Measurements from ENCODE around the gene UBE2V1.

UBE2V1 gene

DNA sequence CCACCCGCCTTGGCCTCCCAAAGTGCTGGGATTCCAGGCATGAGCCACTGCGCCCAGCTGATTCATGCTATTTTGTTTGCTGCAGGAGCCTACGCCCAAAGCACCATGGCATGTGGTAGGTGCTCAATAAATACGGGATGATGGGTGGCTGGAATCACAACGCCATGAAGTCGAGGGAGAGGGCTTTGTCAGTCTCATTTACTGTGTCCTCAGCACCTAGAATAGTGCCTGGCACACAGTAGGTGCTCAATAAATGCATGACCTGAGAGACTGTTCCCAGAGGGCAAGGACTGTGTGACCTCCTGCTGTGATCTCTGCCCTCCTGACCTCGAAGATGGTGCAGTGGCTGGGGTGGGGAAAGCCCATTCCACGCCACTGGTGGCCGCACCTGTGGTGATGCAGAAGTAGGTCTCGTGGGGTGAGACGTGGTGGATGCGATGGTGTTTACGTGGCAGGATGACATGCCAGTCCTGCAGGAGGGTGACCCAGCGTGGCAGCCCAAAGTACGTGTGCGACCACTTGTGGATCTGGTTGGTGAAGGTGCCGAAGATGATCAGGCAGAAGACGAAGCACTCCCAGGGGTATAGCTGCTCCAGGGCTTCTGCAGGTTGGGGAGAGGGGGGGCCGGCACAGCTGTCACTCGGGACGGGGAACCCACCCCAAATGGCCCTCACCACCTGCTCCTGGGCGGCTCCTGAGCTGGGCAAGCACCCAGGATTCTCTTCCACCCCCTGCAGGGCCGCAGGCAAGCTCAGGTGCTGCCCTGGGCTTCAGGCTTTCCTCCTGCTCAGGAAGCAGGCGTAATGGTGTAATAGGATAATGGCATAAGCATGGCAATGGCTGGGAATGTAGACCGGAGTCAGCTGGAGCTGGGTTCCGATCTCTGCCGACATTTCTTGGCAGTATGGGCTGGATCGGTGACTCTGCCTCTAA, 14.9 kb upstream of the UBE2V1 start:
- TF ChIP-seq TCF12 (IDR thresholded peaks at IDR 0.05; ENCODE audit: low read depth) (no peak), YY1 (IDR thresholded peaks at IDR 0.05; ENCODE audit: low read depth) (no peak), NFIC (IDR thresholded peaks at IDR 0.05) (no peak), CEBPB (IDR thresholded peaks at IDR 0.05) (no peak)

DNA sequence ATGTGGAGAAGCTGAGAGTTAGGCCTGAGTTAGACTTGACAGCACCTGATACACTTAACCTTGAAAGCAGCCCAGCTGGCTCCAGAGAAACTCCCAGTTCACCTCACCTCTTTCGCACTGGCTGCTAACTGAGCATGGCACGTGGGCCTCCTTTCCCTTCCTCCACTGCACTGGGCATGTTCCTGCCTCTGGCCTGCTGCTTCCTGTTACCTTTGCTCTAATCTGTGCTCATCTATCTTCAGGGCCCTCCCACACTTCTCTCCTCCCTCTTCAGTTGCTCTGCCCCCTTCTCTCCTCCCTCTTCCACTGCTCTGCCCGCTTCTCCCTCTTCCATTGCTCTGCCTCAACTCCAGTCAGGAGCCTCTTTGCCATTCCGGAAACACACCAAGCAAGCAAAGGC, 13.7 kb upstream of the UBE2V1 start:
- TF ChIP-seq TCF12 (IDR thresholded peaks at IDR 0.05; ENCODE audit: low read depth) (no peak), EP300 (IDR thresholded peaks at IDR 0.05; ENCODE audit: borderline replicate concordance) (no peak), RAD21 (IDR thresholded peaks at IDR 0.05; ENCODE audit: low read depth) (no peak), CREB1 (IDR thresholded peaks at IDR 0.05; ENCODE audit: low read depth) (no peak), TEAD4 (IDR thresholded peaks at IDR 0.05) (no peak), NFIC (IDR thresholded peaks at IDR 0.05) (no peak), YY1 (IDR thresholded peaks at IDR 0.05; ENCODE audit: low read depth) (no peak), EGR1 (IDR thresholded peaks at IDR 0.05) (no peak), CEBPB (IDR thresholded peaks at IDR 0.05) (no peak), TAF1 (IDR thresholded peaks at IDR 0.05; ENCODE audit: low read depth) (no peak)
- TF ChIP-seq, protein P1, sequence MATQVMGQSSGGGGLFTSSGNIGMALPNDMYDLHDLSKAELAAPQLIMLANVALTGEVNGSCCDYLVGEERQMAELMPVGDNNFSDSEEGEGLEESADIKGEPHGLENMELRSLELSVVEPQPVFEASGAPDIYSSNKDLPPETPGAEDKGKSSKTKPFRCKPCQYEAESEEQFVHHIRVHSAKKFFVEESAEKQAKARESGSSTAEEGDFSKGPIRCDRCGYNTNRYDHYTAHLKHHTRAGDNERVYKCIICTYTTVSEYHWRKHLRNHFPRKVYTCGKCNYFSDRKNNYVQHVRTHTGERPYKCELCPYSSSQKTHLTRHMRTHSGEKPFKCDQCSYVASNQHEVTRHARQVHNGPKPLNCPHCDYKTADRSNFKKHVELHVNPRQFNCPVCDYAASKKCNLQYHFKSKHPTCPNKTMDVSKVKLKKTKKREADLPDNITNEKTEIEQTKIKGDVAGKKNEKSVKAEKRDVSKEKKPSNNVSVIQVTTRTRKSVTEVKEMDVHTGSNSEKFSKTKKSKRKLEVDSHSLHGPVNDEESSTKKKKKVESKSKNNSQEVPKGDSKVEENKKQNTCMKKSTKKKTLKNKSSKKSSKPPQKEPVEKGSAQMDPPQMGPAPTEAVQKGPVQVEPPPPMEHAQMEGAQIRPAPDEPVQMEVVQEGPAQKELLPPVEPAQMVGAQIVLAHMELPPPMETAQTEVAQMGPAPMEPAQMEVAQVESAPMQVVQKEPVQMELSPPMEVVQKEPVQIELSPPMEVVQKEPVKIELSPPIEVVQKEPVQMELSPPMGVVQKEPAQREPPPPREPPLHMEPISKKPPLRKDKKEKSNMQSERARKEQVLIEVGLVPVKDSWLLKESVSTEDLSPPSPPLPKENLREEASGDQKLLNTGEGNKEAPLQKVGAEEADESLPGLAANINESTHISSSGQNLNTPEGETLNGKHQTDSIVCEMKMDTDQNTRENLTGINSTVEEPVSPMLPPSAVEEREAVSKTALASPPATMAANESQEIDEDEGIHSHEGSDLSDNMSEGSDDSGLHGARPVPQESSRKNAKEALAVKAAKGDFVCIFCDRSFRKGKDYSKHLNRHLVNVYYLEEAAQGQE (IDR thresholded peaks at IDR 0.05; ENCODE audit: low read depth): no peak
- TF ChIP-seq, protein P2, sequence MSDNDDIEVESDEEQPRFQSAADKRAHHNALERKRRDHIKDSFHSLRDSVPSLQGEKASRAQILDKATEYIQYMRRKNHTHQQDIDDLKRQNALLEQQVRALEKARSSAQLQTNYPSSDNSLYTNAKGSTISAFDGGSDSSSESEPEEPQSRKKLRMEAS (IDR thresholded peaks at IDR 0.05): no peak
- TF ChIP-seq, protein P3, sequence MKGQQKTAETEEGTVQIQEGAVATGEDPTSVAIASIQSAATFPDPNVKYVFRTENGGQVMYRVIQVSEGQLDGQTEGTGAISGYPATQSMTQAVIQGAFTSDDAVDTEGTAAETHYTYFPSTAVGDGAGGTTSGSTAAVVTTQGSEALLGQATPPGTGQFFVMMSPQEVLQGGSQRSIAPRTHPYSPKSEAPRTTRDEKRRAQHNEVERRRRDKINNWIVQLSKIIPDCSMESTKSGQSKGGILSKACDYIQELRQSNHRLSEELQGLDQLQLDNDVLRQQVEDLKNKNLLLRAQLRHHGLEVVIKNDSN (IDR thresholded peaks at IDR 0.05): no peak

DNA sequence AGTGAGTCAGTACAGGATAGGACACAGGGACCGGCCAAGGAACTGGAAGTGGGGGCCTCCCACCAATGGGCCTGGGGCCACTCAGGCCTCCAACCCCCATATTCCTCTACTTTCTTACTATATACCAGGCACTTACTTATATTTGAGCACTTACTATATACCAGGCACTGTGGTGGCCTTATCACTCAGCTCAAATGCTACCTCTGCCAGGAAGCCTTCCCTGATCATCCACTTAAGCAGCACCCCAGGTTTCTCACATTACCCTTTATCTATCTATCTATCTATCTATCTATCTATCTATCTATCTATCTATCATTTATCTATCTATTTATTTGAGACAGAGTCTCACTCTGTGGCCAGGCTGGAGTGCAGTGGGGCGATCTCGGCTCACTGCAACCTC, 12.3 kb upstream of the UBE2V1 start:
- no peak for TF ChIP-seq EGR1 (IDR thresholded peaks at IDR 0.05)
- TF ChIP-seq NFIC (IDR thresholded peaks at IDR 0.05): no peak

DNA sequence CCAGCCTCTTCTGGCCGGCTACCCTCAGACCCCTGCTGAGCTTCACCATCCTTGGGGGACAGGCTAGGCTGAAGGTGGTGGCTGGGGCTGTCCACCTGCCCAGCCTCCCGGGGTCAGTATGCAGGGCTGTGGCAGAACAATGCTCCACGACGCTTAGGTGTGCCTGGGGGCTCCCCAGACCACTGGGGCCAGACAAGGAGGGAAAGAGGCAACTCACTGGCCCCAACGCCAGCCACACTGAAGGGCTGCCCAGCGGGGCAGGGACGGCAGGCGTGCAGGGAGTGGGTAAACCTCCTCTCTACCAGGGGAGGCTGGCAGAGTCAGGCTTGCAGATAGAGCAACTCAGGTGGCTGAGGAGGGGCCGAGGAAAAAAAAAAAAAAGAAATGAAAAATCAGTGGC, 11.5 kb upstream of the UBE2V1 start:
- TF ChIP-seq RAD21 (IDR thresholded peaks at IDR 0.05; ENCODE audit: low read depth): no peak
- TF ChIP-seq, protein P3 (IDR thresholded peaks at IDR 0.05): no peak
- TF ChIP-seq, protein P2 (IDR thresholded peaks at IDR 0.05): no peak
- TF ChIP-seq TAF1 (IDR thresholded peaks at IDR 0.05; ENCODE audit: low read depth): no peak
- TF ChIP-seq EGR1 (IDR thresholded peaks at IDR 0.05): no peak
- no peak for TF ChIP-seq EP300 (IDR thresholded peaks at IDR 0.05; ENCODE audit: borderline replicate concordance)
- TF ChIP-seq TEAD4 (IDR thresholded peaks at IDR 0.05): no peak
- TF ChIP-seq YY1 (IDR thresholded peaks at IDR 0.05; ENCODE audit: low read depth): no peak
- no peak for TF ChIP-seq FOXM1 (IDR thresholded peaks at IDR 0.05; ENCODE audit: borderline replicate concordance, low read depth)
- TF ChIP-seq NFIC (IDR thresholded peaks at IDR 0.05): no peak
- TF ChIP-seq, protein P1 (IDR thresholded peaks at IDR 0.05; ENCODE audit: low read depth): no peak
- no peak for TF ChIP-seq CREB1 (IDR thresholded peaks at IDR 0.05; ENCODE audit: low read depth)
- no peak for TF ChIP-seq ZBTB7A (IDR thresholded peaks at IDR 0.05; ENCODE audit: low read depth)
- TF ChIP-seq TCF12 (IDR thresholded peaks at IDR 0.05; ENCODE audit: low read depth): no peak
- no peak for TF ChIP-seq CEBPB (IDR thresholded peaks at IDR 0.05)

DNA sequence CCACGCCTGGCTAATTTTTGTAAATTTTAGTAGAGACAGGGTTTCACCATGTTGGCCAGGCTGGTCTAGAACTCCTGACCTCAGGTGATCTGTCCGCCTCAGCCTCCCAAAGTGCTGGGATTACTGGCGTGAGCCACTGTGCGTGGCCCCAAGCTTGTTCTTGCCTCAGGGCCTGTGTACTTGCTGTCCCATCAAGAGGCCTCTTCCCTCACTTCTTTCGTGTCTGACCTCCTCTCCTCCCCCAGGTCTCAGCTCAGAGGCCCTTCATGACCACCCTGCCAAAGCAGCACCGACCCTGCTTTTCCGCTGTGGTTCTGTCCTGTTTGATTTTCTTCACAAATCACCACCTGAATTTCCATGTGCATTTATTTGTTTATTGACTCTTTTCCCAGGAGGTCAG, 10.5 kb upstream of the UBE2V1 start:
- TF ChIP-seq ZBTB7A (IDR thresholded peaks at IDR 0.05; ENCODE audit: low read depth): no peak
- no peak for TF ChIP-seq CREB1 (IDR thresholded peaks at IDR 0.05; ENCODE audit: low read depth)
- no peak for TF ChIP-seq CEBPB (IDR thresholded peaks at IDR 0.05)
- no peak for TF ChIP-seq EGR1 (IDR thresholded peaks at IDR 0.05)

DNA sequence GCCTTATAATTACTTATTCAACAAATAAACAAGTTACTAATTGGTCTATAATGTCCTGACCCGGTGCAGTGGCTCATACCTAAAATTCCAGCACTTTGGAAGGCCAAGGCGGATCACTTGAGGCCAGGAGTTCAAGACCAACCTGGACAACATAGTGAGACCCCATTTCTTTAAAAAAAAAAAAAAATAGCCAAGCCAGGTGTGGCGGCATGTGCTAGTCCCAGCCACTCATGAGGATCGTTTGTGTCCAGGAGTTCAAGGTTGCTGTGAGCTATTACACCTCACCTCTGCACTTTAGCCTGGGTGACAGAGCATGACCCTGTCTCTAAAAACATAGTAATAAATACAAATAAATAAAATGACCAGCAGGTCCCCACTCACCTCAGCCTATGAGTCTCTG, 9.8 kb upstream of the UBE2V1 start:
- TF ChIP-seq TEAD4 (IDR thresholded peaks at IDR 0.05) (no peak), FOXM1 (IDR thresholded peaks at IDR 0.05; ENCODE audit: borderline replicate concordance, low read depth) (no peak), TAF1 (IDR thresholded peaks at IDR 0.05; ENCODE audit: low read depth) (no peak), NFIC (IDR thresholded peaks at IDR 0.05) (no peak), EP300 (IDR thresholded peaks at IDR 0.05; ENCODE audit: borderline replicate concordance) (no peak)
- TF ChIP-seq, protein P3 (IDR thresholded peaks at IDR 0.05): no peak

Measured in Ishikawa (cell line).